GF-D8 (cell line): Measurements from ENCODE around the gene PDLIM5.

ENCODE experiments used
- DNase-seq: peaks from one replicate; lab custom pipeline; 2025; lab: John Stamatoyannopoulos, UW

The PDLIM5 gene

GRCh38 chr4:94701631-94702300, 250.0 kb downstream of the PDLIM5 start:
- DNase-seq, result no peak

GRCh38 chr4:94711635-94712034, 259.9 kb downstream of the PDLIM5 start:
- no peak for DNase-seq

GRCh38 chr4:94714365-94715160, 262.8 kb downstream of the PDLIM5 start:
- no peak for DNase-seq

- no peak for DNase-seq
Measured at GRCh38 chr4:94715726-94716125, 264.0 kb downstream of the PDLIM5 start.
